HEK293T (cell line): ENCODE data around the gene CASTOR1.

ENCODE experiments used
- BHLHE40 ChIP-seq: fragments of 450-650 bp; IDR thresholded peaks from 2 replicates; pipeline ENCODE4 v1.6.1; 2016; ENCODE audit warnings: mild to moderate bottlenecking, moderate library complexity, borderline replicate concordance
- CTBP1 ChIP-seq: fragments of 450-650 bp; IDR thresholded peaks from 2 replicates; pipeline ENCODE4 v1.6.1; 2016; ENCODE audit warnings: borderline replicate concordance
- FOXK2 ChIP-seq: fragments of 450-650 bp; IDR thresholded peaks from 2 replicates; pipeline ENCODE4 v1.6.1; 2016; ENCODE audit warnings: mild to moderate bottlenecking
- FOXM1 ChIP-seq: fragments of 450-650 bp; IDR thresholded peaks from 2 replicates; pipeline ENCODE4 v1.6.1; 2017; ENCODE audit warnings: mild to moderate bottlenecking, borderline replicate concordance
- NFRKB ChIP-seq: fragments of 450-650 bp; IDR thresholded peaks from 2 replicates; pipeline ENCODE4 v1.6.1; 2016; ENCODE audit warnings: mild to moderate bottlenecking, moderate library complexity
- SP1 ChIP-seq: fragments of 450-650 bp; IDR thresholded peaks from 2 replicates; pipeline ENCODE4 v1.6.1; 2017
- ZNF384 ChIP-seq: fragments of 450-650 bp; IDR thresholded peaks from 2 replicates; pipeline ENCODE4 v1.6.1; 2016

GRCh38 chr22:30294066-30294465 is 4.8 kb upstream of the CASTOR1 start:
- TF ChIP-seq BHLHE40: no peak
- no peak for TF ChIP-seq SP1
- TF ChIP-seq FOXK2: no peak
- TF ChIP-seq CTBP1: no peak
- no peak for TF ChIP-seq NFRKB
- TF ChIP-seq ZNF384: no peak
- TF ChIP-seq FOXM1: no peak
